ENCODE data around the gene TFB2M. TPM values are rescaled to one million over a fixed set of nuclear protein-coding genes. Genes with fewer than 3 reads are reported as not detected.
"Not testable (repeated sequence)": the region's sequence is repeated elsewhere in the genome, so short reads cannot be mapped to it uniquely, and the experiment has no call there.

Gene TFB2M
- total RNA-seq, 1 donor from 2014 or later: 9.4 TPM

GRCh38 chr1:246566813-246567645 lies 968 bp upstream of the TFB2M start:
- DNase-seq (no peak), ATAC-seq (no peak)
- peak overlapping the region; percentile 70 for H3K4me3 ChIP-seq
- peak overlapping the region; percentile 91 for H3K27ac ChIP-seq
- H3K36me3 ChIP-seq: peaks cover 20% of the 10 kb centered on the region
- H3K27me3 ChIP-seq: no peaks in the 10 kb centered on the region
- peaks cover 55% of the 10 kb centered on the region for H3K4me1 ChIP-seq
- intact Hi-C loops (cut with DNase I): no loop called here
- no peaks in the 10 kb centered on the region for H3K9me3 ChIP-seq
- TF ChIP-seq, protein P1, sequence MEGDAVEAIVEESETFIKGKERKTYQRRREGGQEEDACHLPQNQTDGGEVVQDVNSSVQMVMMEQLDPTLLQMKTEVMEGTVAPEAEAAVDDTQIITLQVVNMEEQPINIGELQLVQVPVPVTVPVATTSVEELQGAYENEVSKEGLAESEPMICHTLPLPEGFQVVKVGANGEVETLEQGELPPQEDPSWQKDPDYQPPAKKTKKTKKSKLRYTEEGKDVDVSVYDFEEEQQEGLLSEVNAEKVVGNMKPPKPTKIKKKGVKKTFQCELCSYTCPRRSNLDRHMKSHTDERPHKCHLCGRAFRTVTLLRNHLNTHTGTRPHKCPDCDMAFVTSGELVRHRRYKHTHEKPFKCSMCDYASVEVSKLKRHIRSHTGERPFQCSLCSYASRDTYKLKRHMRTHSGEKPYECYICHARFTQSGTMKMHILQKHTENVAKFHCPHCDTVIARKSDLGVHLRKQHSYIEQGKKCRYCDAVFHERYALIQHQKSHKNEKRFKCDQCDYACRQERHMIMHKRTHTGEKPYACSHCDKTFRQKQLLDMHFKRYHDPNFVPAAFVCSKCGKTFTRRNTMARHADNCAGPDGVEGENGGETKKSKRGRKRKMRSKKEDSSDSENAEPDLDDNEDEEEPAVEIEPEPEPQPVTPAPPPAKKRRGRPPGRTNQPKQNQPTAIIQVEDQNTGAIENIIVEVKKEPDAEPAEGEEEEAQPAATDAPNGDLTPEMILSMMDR (IDR thresholded peaks at IDR 0.05): no peak

GRCh38 chr1:246565751-246566127 lies 322 bp downstream of the TFB2M start:
- Histone ChIP-seq H3K9me3 (no peaks in the 10 kb centered on the region), H3K27me3 (no peaks in the 10 kb centered on the region), H3K4me3 (peak overlapping the region; percentile 70), H3K4me1 (peaks cover 45% of the 10 kb centered on the region), H3K36me3 (peaks cover 20% of the 10 kb centered on the region), H3K27ac (peak overlapping the region; percentile 83)
- DNase-seq (no peak), ATAC-seq (peak; percentile 4)
- intact Hi-C loops (cut with DNase I): no loop called here
- TF ChIP-seq, protein P1 (IDR thresholded peaks at IDR 0.05): no peak

DNA sequence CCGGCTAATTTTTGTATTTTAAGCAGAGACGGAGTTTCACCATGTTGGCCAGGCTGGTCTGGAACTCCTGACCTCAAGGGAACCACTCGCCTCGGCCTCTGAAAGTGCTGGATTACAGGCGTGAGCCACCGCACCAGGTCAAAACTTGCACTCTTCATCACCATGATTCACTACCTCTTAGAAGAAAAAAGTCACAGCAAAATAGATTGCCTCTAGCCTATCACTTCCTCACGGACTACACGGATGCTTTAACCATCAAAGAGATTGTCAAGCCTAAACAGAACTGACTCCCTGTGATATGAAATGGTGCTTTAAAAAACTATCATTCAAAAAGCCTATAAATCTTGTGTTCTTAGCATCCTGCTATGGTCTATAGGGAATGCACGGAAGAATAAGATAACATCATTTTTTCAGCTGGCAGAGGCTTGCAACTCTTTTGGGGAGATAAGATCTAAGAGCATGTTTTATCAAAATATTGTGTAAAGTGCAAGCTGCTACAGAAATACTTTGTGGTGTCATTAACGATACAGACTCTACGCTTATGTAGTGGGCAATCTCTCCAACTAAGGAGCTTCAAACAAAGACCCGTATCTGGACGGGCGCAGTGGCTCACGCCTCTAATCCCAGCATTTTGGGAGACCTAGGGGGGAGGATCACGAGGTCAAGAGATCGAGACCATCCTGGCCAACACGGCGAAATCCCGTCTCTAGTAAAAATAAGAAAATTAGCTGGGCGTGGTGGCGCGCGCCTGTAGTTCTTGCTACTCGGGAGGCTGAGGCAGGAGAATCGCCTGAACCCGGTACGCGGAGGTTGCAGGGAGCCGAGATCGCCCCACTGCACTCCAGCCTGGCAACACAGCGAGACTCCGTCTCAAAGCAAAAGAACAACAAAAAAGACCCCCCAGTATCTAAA lies 966 bp downstream of the TFB2M start:
- Histone ChIP-seq H3K4me1 (peaks cover 38% of the 10 kb centered on the region), H3K4me3 (peak overlapping the region; percentile 70), H3K27me3 (no peaks in the 10 kb centered on the region), H3K9me3 (no peaks in the 10 kb centered on the region), H3K27ac (peak overlapping the region; percentile 83), H3K36me3 (peaks cover 25% of the 10 kb centered on the region)
- intact Hi-C loops (cut with DNase I): no loop called here
- ATAC-seq: no peak
- TF ChIP-seq, protein P1 (IDR thresholded peaks at IDR 0.05): no peak
- DNase-seq: no peak

DNA sequence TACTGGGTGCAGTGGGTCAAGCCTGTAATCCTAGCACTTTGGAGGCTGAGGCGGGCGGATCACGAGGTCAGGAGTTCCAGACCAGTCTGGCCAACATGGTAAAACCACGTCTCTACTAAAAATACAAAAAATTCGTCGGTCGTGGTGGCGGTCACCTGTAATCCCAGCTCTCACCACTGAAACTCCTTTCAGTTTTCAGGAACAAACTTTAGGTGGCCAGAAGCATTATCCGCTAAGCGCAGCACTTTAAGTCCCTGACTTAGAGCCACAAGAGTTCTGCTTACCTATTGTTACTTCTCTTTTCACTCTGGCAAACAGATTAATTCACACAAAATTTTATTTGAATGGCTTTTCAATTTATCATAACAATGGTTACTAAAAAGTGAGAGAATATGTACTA lies 5.2 kb downstream of the TFB2M start:
- Histone ChIP-seq H3K36me3 (peaks cover 56% of the 10 kb centered on the region), H3K4me1 (peaks cover 13% of the 10 kb centered on the region)
- H3K4me3 ChIP-seq; H3K9me3 ChIP-seq; DNase-seq; H3K27me3 ChIP-seq; intact Hi-C loops (cut with DNase I); H3K27ac ChIP-seq; ATAC-seq: not testable (repeated sequence)

DNA sequence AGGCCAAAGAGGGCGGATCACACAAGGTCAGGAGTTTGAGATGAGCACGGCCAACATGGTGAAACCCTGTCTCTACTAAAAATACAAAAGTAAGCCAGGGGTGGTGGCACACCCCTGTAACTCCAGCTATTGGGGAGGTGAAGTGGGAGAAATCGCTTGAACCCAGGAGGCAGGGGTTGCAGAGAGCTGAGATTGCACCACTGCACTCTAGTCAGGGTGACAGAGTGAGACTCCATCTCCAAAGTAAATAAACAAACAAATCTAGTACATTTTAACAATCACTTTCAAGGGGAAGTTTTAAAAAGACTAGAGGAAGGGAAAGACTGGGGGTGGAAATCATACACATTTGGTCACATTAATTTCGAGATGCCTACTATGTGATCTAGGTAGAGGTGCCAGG lies 6.8 kb downstream of the TFB2M start:
- intact Hi-C loops (cut with DNase I): no loop called here
- DNase-seq: no peak
- H3K36me3 ChIP-seq: peaks cover 71% of the 10 kb centered on the region
- no peaks in the 10 kb centered on the region for H3K9me3 ChIP-seq
- TF ChIP-seq, protein P1 (IDR thresholded peaks at IDR 0.05): no peak
- ATAC-seq: no peak
- no peak overlapping the region for H3K4me3 ChIP-seq
- H3K27ac ChIP-seq: no peak overlapping the region
- H3K27me3 ChIP-seq: no peaks in the 10 kb centered on the region
- peaks cover 2% of the 10 kb centered on the region for H3K4me1 ChIP-seq

GRCh38 chr1:246558041-246558440 lies 8.0 kb downstream of the TFB2M start:
- no peak for ATAC-seq
- intact Hi-C loops (cut with DNase I): no loop called here

More at GRCh38 chr1:246558041-246558440, 8.0 kb downstream of the TFB2M start:
- Histone ChIP-seq H3K27me3 (no peaks in the 10 kb centered on the region), H3K4me1 (no peaks in the 10 kb centered on the region), H3K36me3 (peaks cover 67% of the 10 kb centered on the region), H3K9me3 (no peaks in the 10 kb centered on the region), H3K4me3 (no peak overlapping the region), H3K27ac (no peak overlapping the region)
- TF ChIP-seq, protein P1 (IDR thresholded peaks at IDR 0.05): no peak
- DNase-seq: no peak
